Testis (tissue), 2 donors: ENCODE data around the gene UTS2B.

Experiments
- POLR2A ChIP-seq: fragments of 450-650 bp; IDR thresholded peaks from one replicate; pipeline ENCODE4 v1.6.1; 2017; ENCODE audit warnings: antibody characterized with exemption, mild to moderate bottlenecking, moderate library complexity
- TF ChIP-seq, protein P1 (sequence below), 3 experiments: fragments of 450-650 bp in 2 of 3; fragments of 200-600 bp in 1 of 3; sonication (generic) in 1 of 3; IDR thresholded peaks; one replicate each; pipeline ENCODE4 v1.5.1; 2016 to 2019; ENCODE audit warnings: antibody characterized with exemption in 3 of 3, mild to moderate bottlenecking in 2 of 3, moderate library complexity in 1 of 3

DNA sequence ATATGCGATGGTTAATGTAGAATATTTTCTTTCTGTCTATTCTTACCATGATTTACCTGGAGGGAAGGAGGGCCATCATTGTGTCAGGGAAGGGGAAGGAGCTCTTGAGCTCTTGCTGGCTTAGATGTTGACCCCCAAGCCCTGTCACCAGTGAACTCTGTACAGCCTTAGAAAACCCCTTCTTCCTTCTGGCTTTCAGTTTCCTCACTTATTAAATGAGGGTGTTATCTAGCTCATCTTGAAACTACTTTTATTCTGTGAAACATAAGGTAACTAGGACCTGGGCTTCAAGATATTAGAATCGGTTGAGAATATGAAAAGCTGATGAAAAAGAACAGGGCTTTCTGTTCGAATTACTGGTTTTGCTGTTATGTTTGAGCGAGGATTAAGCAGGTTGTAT lies 25.1 kb upstream of the UTS2B start:
- TF ChIP-seq, protein P1, sequence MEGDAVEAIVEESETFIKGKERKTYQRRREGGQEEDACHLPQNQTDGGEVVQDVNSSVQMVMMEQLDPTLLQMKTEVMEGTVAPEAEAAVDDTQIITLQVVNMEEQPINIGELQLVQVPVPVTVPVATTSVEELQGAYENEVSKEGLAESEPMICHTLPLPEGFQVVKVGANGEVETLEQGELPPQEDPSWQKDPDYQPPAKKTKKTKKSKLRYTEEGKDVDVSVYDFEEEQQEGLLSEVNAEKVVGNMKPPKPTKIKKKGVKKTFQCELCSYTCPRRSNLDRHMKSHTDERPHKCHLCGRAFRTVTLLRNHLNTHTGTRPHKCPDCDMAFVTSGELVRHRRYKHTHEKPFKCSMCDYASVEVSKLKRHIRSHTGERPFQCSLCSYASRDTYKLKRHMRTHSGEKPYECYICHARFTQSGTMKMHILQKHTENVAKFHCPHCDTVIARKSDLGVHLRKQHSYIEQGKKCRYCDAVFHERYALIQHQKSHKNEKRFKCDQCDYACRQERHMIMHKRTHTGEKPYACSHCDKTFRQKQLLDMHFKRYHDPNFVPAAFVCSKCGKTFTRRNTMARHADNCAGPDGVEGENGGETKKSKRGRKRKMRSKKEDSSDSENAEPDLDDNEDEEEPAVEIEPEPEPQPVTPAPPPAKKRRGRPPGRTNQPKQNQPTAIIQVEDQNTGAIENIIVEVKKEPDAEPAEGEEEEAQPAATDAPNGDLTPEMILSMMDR (IDR thresholded peaks at IDR 0.05), result no peak
- no peak for TF ChIP-seq POLR2A
